ENCODE data around the gene NHLRC1.
"Not testable (repeated sequence)": the region's sequence is repeated elsewhere in the genome, so short reads cannot be mapped to it uniquely, and the experiment has no call there.

The NHLRC1 gene

DNA sequence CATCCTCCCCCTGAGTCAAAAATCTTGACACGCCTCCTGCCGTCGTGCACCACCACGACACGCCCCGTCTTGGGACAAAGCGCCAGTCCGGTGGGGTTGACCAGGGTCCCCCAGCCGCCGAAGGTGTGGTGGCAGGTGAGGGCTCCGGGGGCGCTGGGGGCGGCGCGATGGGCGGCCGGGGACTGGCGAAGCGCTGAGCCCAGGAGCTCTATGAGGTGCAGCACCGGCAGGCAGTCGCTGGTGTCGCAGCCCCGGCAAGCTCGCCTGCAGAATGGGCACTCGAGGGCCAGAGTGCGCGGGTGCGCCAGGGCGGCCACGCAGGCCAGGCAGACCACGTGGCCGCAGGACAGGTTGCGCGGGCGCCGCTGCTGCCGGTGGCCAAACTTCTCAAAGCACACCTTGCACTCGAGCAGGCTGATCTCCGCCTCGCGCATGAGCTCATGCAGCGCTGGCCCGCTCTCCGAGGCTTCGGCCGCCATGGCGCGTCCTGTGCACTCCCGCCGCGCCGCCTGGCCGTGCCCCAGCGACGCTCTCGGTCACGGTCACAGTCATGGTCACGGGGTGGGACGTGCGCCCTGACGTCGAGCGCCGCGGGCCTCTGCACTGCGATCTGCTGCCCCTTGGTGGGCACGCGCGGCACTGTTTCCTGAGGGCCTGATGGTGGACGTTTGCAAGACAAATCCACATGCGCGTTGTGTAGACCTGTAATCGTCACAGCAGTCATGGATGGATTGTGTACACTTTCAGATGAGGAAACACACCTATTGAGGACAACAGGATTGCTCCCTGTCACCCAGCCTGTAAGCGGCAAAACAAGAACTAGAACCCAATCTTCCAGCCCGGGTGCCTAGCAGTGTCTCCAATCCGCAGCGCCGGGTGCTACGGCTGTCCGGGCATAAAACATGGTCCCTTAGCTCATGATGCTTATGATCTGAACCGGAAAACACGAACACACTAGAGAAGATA lies at the start of gene NHLRC1:
TSS of gene NHLRC1 (minus strand) at position 550 of the 966 bp plus-strand sequence. CDS start at position 479, 71 bp downstream.
- peak; percentile 25 for DNase-seq

DNA sequence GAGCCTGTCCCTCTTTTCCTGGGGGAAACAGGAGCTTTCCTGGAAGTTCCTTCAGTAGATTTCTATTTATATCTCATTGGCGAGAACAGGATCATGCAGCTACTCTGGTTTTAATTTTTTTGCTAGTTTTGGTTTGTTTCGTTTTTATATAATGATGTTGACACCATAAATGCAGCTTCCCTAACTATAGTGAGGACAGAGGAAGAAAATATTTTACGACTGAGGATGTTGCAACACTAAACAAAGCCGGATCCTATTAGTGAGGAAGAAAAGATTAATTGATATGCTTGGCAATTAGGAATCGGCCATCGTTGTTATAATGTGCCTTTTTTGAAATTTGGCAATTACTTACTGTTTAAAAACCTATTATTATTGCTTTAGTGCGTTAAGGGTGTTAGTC lies 49.4 kb upstream of the NHLRC1 start:
- no peak for DNase-seq

DNA sequence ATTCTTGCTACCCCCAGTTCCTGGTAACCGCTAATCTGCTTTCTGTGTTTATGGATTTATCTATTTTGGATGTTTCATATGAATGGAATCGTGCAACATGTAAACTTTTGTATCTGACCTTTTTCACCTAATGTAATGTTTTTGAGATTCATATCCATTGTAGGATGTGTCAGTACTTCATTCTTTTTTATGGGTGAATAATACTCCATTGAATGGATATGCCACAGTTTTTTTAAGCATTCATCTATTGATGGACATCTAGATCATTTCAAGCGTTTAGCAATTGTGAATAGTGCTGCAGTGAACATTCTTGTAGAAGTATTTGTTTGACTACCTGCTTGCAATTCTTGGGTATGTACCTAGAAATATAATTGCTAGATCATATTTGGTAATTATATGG lies 45.8 kb upstream of the NHLRC1 start:
- DNase-seq = no peak

- DNase-seq = no peak
Observed at GRCh38 chr6:18166312-18167036, 44.0 kb upstream of the NHLRC1 start.

GRCh38 chr6:18165751-18166150 lies 43.3 kb upstream of the NHLRC1 start:
- no peak for DNase-seq

- no peak for DNase-seq
Observed at GRCh38 chr6:18162401-18162800, 39.9 kb upstream of the NHLRC1 start.

- no peak for DNase-seq
Observed at GRCh38 chr6:18161431-18161830, 39.0 kb upstream of the NHLRC1 start.

GRCh38 chr6:18160911-18161310 lies 38.4 kb upstream of the NHLRC1 start:
- no peak for DNase-seq

DNA sequence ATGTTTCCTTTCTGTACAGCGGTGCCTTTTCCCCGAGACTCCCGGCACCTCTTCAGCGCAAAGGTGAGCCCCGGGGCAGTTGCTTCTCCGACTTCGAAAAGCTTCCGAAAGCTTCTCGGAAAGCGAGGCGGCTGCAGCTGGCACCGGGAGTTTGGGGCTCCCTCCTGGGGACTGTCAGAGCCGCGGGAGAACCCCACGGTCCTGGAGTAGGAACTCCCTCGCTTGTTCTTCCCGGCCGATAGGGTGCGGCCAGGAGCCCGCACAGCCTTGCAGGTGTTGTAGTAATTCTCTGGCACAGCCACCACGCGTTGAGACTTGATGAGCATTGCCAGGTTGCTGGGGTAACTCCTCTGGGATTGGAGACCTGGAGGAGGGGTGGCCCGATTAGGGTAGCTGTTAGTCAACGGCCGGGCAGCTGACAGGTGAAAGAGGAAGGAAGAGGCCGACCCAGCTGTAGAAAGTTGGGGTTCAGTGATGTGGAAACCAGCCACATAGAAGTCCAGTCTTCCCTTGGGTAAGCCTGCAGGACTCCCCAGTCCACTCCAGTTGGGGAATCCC lies 33.5 kb upstream of the NHLRC1 start:
- DNase-seq = peak; percentile 62

DNA sequence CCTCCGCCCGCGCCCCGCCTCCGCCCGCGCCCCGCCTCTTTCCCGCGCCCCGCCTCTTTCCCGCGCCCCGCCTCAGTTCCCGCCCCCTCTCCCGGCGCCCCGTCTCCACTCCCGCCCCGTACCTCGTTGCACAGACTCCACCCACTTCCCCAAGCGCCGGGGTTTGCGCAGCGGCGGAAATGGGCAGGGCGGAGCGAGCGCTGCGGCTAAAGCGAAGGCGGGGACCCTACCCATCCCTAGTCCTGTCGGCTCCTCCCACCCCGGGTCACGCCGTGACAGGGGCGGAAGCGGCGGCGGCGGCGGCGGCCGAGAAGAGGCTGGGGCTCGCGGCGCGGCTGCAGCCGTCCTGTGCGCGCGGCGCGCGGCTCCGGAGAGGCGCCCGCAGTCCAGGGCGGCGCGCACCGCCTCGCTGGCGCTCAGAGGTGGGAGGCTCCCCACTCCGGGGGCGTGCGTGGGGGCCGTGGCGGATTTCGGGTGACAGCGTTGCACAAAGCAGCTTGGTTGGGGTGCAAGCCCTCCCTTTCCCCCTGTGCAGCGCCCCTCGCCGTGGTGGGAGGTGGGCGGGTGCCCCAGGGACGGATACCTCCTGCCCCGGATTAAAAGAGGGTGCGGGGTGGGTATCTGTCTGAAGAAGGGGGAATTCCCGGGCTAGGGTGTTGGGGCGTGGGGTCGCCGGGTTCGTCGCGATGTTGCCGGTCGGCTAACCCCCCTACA lies 32.8 kb upstream of the NHLRC1 start, which contains the start of gene KDM1B:
TSS of gene KDM1B (plus strand) at position 273 of the 714 bp plus-strand sequence. CDS start 4,474 bp downstream, outside the sequence.
- peak; percentile 84 for DNase-seq

DNA sequence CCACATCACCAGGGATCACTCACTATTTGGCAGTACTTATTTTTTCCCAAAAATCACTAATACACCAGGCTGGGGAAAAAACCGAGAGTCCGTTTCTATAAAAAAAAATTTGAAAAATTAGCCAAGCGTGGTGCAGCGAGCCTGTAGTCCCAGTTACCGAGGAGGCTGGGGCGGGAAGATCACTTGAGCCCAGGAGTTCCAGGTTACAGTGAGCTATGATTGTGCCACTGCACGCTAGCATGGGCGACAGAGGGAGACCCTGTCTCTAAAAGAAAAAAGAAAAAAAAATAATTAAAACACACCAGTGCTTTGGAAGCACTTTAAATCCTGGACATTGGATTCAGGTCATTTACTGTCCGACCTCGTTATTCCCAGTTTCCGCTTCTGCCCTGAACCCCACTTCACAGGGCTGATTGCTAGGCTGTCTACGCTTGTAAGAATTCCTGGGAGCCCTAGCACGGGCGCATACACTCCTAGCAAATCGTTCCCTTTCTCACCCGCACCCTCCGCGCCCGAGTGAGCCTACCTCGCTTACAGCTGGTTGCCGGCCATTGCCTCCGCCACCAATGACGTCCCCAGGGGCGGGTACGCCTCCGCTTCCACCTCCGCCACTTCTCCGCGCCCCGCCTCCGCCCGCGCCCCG lies 32.2 kb upstream of the NHLRC1 start, which contains the start of gene TPMT:
TSS of gene TPMT (minus strand) at position 571 of the 643 bp plus-strand sequence. CDS start 5,950 bp downstream, outside the sequence.
- DNase-seq = peak; percentile 84

DNA sequence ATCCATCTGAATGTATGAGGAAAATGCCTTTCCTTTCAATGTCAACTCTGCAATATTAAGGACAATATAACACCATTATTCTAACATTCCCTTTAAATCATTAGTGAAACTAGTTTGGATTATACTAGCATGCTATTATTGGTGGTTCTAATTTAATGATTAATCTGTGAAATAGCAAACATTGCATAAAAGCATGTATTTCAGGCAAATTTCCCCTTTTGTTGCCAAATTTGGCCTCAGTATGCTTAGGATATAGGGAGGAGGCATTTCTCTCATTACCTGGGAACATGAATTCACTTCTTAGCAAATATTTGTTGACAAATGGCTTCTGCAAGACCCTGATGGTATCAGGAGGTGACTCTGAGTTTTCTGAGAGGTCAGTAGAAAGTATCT lies 30.8 kb upstream of the NHLRC1 start:
- no peak for DNase-seq

GRCh38 chr6:18151801-18152200 lies 29.3 kb upstream of the NHLRC1 start:
- DNase-seq = no peak

- DNase-seq = not testable (repeated sequence)
Observed at GRCh38 chr6:18151391-18151790, 28.9 kb upstream of the NHLRC1 start.

DNA sequence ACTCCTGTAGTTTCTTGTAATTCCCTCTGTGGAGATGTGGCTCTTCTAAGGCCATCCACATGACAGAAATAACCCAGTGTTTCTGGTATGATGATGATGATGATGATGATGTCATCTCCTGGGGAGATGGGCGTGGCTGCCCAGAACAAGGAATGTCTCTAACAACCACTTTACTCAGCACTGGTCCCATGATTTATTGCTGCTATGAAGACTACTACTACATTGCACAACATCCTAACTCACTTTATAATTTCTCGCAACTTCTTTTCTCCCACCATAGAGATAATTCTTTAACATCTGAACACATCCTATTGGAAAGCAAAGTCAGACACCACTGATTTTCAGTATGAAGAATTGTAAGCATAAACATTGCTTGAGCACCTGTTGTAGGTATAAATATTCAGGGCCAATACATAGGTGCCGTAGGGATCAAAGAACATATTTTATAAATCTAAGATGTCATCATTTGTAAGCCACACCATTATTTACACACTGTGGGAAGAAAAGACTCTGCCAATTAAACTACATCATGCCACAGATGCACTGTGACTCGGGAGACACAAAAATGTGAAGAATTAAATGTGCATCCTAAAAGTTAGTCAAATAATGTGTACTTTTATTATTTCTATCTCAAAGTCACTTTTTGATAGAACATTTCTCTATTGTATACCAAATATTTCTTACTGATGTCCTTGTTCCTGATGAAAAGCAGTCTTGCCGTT lies 26.0 kb upstream of the NHLRC1 start:
- no peak for DNase-seq

DNA sequence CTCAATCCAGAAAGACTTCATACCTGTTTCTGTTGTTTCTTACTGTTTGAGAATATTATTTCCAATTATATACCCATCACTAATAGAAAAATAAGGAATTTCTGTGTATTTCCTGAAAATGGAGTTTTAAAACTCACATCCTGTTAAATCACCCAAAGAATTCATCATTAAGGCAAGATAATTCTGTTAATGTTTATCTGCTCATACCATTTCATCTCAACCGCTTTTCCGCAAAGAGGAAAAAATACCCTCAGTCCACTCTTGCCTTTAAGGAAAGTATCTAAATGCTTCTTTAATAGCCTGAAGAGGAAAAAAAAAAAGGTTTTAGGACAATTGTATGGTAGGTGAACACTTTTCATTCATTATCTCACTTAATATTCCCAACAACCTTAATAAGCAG lies 25.1 kb upstream of the NHLRC1 start:
- no peak for DNase-seq

DNA sequence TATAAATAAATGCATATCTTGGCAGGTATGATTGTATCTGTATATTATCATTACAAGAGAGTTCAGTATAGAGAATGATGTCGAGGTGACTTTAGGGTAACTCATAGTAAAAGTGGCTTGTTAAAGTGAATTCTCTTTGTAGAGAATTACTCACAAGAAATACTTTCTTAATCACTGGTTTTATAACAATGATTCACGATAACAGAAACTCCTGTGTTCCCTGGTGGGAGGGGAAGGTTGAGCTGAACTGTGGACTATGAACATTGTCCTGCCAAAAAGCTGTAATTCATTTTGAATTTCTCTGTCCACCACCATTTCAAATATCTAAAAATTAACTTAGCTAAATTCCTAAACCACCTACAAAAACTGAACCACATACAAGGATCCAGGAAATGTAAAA lies 24.7 kb upstream of the NHLRC1 start:
- DNase-seq = no peak

GRCh38 chr6:18142591-18142861 lies 20.0 kb upstream of the NHLRC1 start:
- no peak for DNase-seq

DNA sequence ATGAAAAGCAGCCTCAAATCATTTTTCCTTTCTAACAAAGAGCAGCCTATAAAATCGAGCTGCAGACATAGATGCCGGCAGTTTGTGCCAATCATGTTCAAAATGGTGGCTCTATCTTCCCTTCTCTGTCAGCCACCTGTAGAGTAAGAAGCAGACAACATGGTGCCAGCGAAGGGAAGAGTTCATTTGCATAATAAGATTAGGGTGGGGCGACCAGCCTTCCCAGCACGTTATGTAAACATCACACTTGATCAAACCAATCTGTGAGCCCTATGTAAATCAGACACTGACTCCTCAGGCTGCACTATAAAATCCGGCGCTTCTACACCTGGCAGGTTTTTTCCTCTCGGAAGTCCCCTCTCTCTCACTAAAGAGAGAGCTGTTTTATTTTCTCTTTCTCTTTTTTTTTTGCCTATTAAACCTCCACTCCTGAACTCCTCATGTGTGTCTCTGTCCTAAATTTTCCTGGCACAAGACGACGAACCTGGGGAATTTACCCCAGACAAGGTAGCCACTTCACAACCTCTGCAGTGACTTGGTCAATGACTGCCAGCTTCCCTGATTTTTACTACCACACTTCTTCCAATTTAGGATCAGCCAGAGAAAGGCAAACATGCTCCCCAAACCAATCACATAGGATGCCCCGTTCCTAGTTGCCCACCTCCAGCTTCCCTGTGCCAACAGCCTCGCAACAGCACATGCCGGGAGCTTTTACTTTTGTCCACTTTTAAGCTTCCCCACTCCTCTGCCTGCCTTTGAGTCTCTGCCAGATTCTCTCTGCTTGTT lies 19.5 kb upstream of the NHLRC1 start:
- DNase-seq = no peak

GRCh38 chr6:18139935-18140621 lies 17.6 kb upstream of the NHLRC1 start:
- no peak for DNase-seq
